GM18526 (cell line): Measurements from ENCODE around the gene RSRC1.

ENCODE experiments used
- POLR2A ChIP-seq: IDR thresholded peaks from 3 replicates; pipeline ENCODE4 v1.6.1; 2011; ENCODE audit not compliant: insufficient read length; ENCODE audit errors: extremely low read depth

Gene RSRC1

DNA sequence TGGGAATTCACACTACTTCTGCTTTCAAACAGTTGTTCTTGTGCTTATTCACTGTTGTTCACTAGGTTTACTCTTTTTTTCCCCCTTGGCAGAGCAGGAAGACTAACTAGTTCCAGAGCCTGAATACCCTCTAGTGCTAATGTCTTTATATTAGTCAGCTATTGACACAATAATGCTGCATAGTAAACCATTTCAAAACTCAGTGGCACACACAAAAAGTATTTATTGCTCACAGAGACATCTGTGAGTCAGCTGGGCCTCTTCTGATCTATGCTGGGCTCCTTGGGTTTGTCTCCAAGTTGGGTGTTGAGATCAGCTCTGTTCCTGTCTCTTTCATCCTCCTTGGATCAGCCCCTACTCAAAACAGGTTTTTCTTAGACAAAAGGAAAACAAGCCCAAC, 51.1 kb downstream of the RSRC1 start:
- TF ChIP-seq POLR2A = no peak

DNA sequence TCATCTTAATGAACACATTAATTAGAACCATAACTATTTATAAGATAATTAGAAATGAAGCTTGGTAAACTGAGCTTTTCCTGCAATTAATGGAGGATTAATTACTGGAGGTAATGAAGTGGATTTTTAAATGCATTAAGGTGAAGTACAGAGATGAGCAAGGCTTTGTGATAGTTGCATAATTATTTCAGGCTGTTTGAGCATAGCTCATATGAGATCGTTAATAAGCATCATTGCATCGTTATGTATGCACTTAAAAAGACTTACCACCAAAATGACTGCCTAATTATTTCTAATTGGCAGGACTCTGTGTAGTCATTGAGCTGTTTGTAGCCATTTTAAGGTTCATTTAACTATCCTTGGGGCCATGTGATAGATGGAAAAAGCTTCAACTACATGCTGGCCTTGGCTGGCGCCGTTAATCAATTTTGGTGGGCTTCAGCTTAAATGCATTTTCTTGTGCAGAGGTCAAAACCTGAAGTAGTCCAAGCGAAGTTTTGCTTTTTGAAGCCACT, 55.3 kb downstream of the RSRC1 start:
- TF ChIP-seq POLR2A = no peak

DNA sequence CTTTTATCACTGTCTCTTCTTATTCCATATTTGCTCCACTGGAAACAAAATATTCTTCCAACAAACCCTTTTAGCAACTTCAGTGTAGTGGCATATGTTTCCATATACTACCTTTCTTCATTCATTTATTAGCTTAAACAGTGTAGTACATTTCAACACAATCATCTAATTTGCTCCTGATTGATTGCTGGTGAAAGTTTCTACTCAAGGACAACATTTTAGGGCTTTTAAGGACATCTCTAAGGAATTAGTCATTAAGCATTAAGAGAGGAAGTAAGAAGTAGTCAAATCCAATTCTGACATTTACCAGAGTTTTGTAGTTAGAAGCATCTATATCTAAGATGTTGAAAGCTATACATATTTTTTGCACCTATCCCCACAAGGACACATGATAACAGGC, 55.8 kb downstream of the RSRC1 start:
- no peak for TF ChIP-seq POLR2A

DNA sequence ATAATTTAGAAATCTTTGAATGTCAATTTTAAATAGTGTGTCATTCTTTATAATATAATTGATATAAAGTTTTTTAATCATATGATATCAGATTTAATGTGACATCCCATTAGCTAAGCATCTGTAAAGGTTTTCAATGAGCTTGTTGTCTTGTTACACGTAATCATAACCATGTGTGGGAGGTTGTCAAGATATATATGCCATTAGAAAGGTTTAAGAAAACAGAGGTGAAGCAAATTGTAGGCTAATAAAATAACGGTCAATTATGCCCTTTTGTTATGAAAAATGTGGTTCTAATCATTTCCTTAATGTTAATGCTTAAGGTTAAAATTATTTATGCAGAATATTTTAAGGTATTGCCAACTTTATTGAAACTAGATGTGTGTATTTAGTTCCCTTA, 56.3 kb downstream of the RSRC1 start:
- TF ChIP-seq POLR2A = no peak

DNA sequence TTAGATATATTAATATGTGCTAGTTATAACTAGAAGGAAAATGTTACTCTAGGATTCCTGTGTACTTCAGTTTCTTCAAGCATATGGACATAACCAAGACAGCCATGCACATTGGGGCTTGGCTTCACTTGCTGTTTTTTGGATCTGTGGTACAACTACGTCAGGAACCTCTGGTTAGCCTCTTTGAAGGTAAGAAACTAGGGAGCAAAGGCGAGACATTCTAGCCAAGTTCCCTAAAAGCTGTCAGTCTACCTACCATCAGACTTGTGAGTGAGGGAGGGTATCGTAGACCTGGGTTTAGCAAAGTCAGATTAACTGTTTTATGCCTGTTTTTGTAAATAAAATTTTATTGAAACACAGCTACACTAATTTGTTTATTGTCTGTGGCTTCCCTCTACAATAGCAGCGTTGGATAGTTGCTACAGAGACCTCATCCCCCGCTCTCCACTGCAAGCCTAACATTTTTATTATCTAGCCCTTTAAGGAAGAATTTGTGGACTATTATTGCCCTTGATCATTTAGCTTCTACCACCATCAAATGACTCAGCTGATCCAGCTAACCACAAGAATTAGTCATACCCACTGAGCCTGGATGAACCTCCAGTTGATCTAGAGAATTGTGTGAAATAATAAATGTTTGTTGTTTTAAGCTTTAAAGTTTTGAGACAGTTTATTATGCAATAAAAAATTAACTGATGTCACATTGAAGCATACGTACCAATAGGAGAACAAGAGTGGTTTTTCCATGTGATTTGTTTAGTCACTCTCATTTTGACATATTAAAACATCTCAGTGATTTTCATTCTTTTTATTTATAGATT, 58.1 kb downstream of the RSRC1 start:
- no peak for TF ChIP-seq POLR2A

DNA sequence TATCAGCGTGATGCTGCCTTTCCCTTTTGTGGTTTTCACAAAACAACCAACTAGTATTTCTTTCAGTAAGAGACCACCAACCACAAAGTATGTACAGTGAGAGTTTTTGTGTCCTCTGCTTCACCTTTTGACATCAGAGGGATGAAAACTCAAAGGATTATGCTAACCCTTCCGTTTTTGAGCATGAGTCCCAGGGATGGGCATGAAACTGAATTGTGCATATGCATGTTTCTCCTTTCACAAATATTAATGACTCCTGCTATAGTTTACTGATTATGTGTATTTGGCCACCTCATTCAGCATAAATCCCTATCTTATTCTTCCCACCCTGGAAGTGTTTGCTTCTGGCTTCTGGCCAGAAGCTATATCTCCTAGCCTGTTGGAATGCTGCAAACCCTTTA, 59.2 kb downstream of the RSRC1 start:
- TF ChIP-seq POLR2A = no peak

DNA sequence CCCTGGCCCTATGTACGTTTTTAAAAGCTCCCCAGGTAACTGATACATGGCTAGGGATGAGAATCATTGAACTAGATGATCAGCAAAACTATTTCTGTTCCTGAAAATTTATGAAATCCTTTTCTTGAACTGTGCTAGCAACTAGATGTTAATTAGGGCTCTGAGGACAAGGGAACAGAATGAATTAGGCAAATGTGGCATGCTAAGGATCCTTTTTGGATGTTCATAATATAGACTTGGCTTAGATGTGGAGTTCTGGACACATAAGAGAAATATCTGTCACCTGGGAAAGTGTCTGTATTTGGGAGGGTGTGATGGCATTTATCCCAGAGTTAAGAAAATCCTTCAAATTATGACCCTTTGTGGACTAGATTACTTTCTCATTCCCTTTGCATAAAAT, 71.2 kb downstream of the RSRC1 start:
- TF ChIP-seq POLR2A = no peak

DNA sequence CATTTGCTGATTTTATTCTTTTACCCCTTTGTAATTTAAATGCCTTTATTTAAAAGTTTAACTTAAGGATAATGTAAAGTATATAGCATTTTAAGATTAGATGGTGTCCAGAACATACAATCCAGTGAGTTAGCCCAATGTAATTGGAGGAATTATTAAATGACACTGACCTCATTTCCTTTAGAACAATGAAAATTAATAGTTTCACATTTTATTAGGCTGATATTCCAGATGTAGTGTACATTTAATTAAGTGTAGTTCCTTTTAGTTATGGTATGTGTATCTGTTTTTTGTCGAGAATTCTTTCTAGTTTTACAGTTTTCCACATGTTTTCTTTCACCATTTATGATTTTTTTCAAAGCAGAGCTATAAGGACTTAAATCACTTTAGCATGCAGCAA, 75.8 kb downstream of the RSRC1 start:
- TF ChIP-seq POLR2A = no peak

DNA sequence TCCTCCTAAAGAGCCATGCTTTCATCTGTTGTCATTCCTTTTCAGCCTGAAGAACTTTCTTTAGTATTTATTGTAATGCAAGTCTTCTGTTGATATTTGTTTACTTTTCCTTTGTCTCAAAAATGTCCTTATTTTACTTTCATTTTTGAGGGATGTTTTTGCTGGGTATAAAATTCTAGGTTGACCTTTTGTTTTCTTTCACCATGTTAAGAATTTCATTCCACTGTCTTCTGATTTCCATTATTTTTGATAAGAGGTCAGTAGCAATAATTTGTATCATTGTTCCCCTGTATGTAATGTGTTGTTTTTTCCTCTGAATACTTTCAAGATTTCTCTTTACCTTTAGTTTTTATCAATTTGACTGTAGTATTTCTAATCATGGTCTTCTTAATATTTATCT, 91.1 kb downstream of the RSRC1 start:
- no peak for TF ChIP-seq POLR2A

DNA sequence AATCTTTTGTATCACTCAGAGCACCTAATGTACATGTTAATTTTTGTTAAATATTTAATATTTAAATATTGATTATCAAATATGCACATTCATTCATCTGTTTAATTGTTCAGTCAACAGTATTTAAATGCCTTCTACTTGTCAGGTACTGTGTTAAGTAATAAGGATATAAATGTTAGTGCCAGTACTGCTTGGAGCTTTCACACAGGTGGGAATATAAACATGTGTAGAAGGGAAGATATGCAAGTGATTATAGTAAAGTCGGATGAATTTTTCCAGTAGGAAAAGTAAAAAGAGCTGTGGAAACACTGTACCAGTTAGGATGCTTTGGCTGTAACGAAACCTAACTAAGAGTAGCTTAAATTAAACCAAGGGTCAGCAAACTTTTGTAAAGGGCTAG, 95.4 kb downstream of the RSRC1 start:
- TF ChIP-seq POLR2A = no peak

DNA sequence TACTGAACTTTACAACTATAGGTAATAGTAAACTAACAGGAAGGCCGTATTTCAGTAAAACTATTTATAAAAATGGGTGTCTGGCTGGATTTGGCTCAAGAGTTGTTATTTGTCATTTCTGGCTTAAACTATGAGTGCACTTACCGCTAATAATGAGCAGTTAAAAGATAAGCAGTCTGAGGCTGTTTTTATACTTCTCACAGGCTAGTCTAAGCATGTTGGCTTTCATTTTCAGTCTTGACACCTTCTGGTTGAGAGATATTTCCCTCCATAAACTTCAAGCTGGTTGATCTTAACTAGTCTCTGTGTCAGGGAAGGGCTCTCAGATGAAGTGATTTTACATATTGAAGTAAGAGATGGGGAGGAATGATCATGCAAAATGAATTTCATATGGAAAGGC, 96.1 kb downstream of the RSRC1 start:
- no peak for TF ChIP-seq POLR2A

DNA sequence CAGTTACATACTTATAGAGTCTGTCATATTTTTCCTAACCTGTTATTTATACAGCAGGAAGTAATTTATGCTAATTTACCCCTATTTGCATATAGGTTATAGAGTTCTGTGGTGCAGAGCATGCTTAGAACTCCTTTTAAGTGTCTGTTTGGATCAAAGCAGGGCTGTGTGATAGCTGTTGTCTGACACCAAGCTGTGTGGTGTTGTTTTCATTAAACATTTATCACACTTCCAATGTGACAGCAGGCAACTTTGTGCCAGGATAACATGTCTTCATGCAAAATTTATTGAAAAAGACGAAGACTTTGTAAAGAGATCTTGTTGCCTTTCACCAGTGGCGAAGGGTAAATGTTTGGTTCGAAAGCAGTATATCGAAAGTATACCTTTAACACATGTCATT, 100.2 kb downstream of the RSRC1 start:
- no peak for TF ChIP-seq POLR2A

DNA sequence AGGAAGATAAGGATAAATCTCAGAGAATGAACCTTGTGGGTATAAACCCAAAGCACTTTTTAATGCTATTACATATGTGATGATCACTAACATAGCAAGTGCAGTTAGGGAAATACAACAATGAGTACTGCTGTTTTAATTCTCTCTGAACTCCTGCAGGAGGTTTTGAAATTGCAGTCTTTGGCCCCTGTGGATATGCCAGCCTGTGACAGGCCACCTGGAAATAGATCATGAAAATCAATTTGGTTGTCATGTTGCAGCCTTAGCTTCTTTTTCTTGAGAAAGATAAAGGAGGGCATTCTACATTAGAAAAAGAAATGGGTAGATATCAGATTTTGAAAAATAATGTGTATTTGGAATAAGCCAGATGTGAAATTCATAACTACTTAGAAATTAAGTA, 103.6 kb downstream of the RSRC1 start:
- TF ChIP-seq POLR2A = no peak

DNA sequence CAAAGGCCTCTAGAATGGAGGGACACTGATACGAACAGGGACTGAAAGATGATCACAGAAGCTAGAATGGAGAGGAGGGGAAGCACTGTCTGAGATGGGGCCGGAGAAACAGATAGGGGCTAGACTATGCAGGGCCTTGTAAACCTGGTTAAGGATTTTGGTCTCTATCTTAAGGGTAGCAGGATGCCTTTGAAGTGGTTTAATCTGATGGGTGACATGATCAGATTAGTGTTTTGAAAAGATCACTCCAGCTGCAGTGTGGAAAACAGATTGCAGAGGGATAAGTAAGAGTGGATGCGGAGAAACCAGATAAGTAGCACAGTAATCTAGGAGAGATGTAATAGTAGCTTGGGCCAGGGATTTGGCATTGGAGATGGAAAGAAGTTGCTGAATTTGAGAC, 108.1 kb downstream of the RSRC1 start:
- no peak for TF ChIP-seq POLR2A

DNA sequence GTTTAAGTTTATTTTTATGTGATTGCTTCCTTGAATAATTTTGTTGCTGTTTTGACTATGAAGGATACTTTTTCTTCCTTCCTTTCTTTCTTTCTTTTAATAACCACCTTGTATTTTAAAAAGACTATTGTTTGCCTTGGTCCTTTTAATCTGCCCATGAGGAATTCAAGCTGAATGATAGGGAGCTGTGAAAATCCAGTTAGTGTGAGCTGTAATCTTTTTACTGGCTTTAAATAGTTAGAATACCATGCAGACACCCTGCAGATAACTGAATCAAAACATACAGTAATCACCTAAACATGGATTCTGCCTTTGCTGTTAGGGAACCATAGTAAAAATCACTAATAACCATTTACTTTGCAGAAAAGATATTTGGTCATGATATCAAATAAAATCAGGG, 110.7 kb downstream of the RSRC1 start:
- no peak for TF ChIP-seq POLR2A

DNA sequence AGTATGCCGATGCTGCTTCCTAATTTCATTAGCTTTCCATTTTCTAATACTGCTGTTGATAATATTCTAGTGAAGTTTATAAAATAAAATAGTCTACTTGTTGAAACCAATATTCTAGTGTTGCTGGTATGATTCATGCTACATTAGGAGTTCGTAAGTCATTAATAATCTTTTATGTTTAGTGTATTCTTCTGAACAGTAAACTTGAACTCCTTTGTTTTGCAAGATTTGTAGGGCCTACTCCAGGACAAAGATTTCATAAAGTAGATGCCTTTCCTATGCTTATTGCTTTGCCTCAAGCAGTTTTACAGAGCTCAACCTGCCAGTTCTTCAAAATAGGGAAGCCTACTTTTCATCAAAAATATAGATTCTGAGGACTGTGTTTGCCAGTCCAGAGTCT, 111.5 kb downstream of the RSRC1 start:
- no peak for TF ChIP-seq POLR2A

DNA sequence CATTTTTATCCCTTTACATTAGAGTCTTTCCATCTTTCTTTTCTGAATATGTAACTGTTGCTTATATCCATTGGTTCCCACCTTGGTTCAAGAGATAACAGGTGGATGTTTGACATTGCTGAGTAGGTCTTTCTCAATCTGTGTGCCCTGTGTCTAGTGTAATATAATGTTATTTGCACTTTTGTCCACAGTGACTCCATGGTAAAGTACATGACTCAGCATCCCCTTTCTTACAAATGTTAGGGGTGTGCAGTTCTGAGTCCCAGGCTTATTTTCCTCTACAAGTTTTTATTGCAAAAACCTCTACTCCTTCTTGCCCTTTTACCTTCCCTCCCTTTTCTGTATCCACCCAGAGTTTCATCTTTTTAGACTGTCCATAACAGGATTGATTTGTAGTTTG, 116.5 kb downstream of the RSRC1 start:
- TF ChIP-seq POLR2A = no peak
